Mucosa of rectum (tissue), 2 donors: ENCODE measurements around the gene GLUD2.
"Not testable (repeated sequence)": the region's sequence is repeated elsewhere in the genome, so short reads cannot be mapped to it uniquely, and the experiment has no call there.

Experiments
- H3K27ac ChIP-seq, 2 donors: one replicate each; pipeline ENCODE4 v1.7.0; 2013; ENCODE audit warnings: inconsistent platforms in 2 of 2, low read depth in 2 of 2, low read length in 2 of 2
- H3K27me3 ChIP-seq, 2 donors: one replicate each; pipeline ENCODE4 v1.7.0; 2013; ENCODE audit warnings: low read length in 2 of 2; ENCODE audit not compliant: control insufficient read depth in 2 of 2, insufficient read depth in 2 of 2
- H3K36me3 ChIP-seq, 2 donors: one replicate each; pipeline ENCODE4 v1.7.0; 2013; ENCODE audit warnings: low read length in 2 of 2; ENCODE audit not compliant: control insufficient read depth in 2 of 2, insufficient read depth in 2 of 2
- H3K4me1 ChIP-seq, 2 donors: one replicate each; pipeline ENCODE4 v1.7.0; 2013; ENCODE audit warnings: low read length in 2 of 2, mild to moderate bottlenecking in 1 of 2; ENCODE audit not compliant: control insufficient read depth in 2 of 2, insufficient read depth in 2 of 2
- H3K4me3 ChIP-seq, 2 donors: one replicate each; pipeline ENCODE4 v1.7.0; 2013; ENCODE audit warnings: low read length in 2 of 2
- H3K9ac ChIP-seq, 2 donors: one replicate each; pipeline ENCODE4 v1.7.0; 2013; ENCODE audit warnings: low read length in 2 of 2, low read depth in 1 of 2, mild to moderate bottlenecking in 1 of 2
- H3K9me3 ChIP-seq, 2 donors: one replicate each; pipeline ENCODE4 v1.7.0; 2013; ENCODE audit warnings: low read length in 2 of 2; ENCODE audit not compliant: control insufficient read depth in 2 of 2
- donor health status: healthy.
- donor health status: Normal muscosa, but diverticular disease.

The GLUD2 gene

GRCh38 chrX:121047441-121048419 lies at the start of gene GLUD2:
Gene GLUD2, plus strand, starts transcription at chrX:121047610. Its CDS starts 75 bp downstream, at chrX:121047685.
- not testable (repeated sequence) for H3K4me1 ChIP-seq, H3K27me3 ChIP-seq, H3K9me3 ChIP-seq, H3K4me3 ChIP-seq, H3K9ac ChIP-seq, H3K27ac ChIP-seq, H3K36me3 ChIP-seq

GRCh38 chrX:120999413-120999812 lies 48.0 kb upstream of the GLUD2 start:
- no peaks in the 10 kb centered on the region for H3K9me3 ChIP-seq
- no peaks in the 10 kb centered on the region for H3K36me3 ChIP-seq
- H3K4me1 ChIP-seq: no peaks in the 10 kb centered on the region
- H3K27ac ChIP-seq: no peak overlapping the region
- peaks cover 0 to 2% of the 10 kb centered on the region in 2 donors for H3K27me3 ChIP-seq
- H3K4me3 ChIP-seq: no peak overlapping the region
- no peak overlapping the region for H3K9ac ChIP-seq

- Histone ChIP-seq H3K4me3 (no peak overlapping the region), H3K4me1 (no peaks in the 10 kb centered on the region), H3K9ac (no peak overlapping the region), H3K36me3 (no peaks in the 10 kb centered on the region), H3K27me3 (peaks cover 0 to 2% of the 10 kb centered on the region in 2 donors), H3K27ac (no peak overlapping the region), H3K9me3 (no peaks in the 10 kb centered on the region)
These were observed 46.8 kb upstream of the GLUD2 start for GRCh38 chrX:121000589-121000988.

GRCh38 chrX:121008920-121009319 lies 38.5 kb upstream of the GLUD2 start:
- H3K27me3 ChIP-seq: peaks cover 0 to 2% of the 10 kb centered on the region in 2 donors
- no peaks in the 10 kb centered on the region for H3K36me3 ChIP-seq
- H3K9ac ChIP-seq: no peak overlapping the region
- H3K4me1 ChIP-seq: no peaks in the 10 kb centered on the region
- no peak overlapping the region for H3K4me3 ChIP-seq
- no peaks in the 10 kb centered on the region for H3K9me3 ChIP-seq
- H3K27ac ChIP-seq: no peak overlapping the region

GRCh38 chrX:121009764-121010163 lies 37.6 kb upstream of the GLUD2 start:
- Histone ChIP-seq H3K9ac (no peak overlapping the region), H3K27me3 (no peaks in the 10 kb centered on the region), H3K4me1 (no peaks in the 10 kb centered on the region), H3K9me3 (no peaks in the 10 kb centered on the region), H3K4me3 (no peak overlapping the region), H3K36me3 (no peaks in the 10 kb centered on the region), H3K27ac (no peak overlapping the region)

GRCh38 chrX:121010218-121010617 lies 37.2 kb upstream of the GLUD2 start:
- Histone ChIP-seq H3K27ac (no peak overlapping the region), H3K9ac (no peak overlapping the region), H3K36me3 (no peaks in the 10 kb centered on the region), H3K4me1 (no peaks in the 10 kb centered on the region), H3K9me3 (no peaks in the 10 kb centered on the region), H3K4me3 (no peak overlapping the region), H3K27me3 (no peaks in the 10 kb centered on the region)

GRCh38 chrX:121011254-121011653 lies 36.2 kb upstream of the GLUD2 start:
- Histone ChIP-seq H3K4me3 (no peak overlapping the region), H3K9me3 (no peaks in the 10 kb centered on the region), H3K4me1 (no peaks in the 10 kb centered on the region), H3K9ac (no peak overlapping the region), H3K27ac (no peak overlapping the region), H3K27me3 (no peaks in the 10 kb centered on the region), H3K36me3 (no peaks in the 10 kb centered on the region)

GRCh38 chrX:121013897-121014455 lies 33.4 kb upstream of the GLUD2 start:
- H3K4me1 ChIP-seq: no peaks in the 10 kb centered on the region
- H3K36me3 ChIP-seq: no peaks in the 10 kb centered on the region
- H3K4me3 ChIP-seq: no peak overlapping the region
- no peak overlapping the region for H3K9ac ChIP-seq
- no peaks in the 10 kb centered on the region for H3K27me3 ChIP-seq
- H3K9me3 ChIP-seq: no peaks in the 10 kb centered on the region
- H3K27ac ChIP-seq: no peak overlapping the region

GRCh38 chrX:121014826-121015225 lies 32.6 kb upstream of the GLUD2 start:
- Histone ChIP-seq H3K4me3 (no peak overlapping the region), H3K27me3 (no peaks in the 10 kb centered on the region), H3K36me3 (no peaks in the 10 kb centered on the region), H3K9me3 (no peaks in the 10 kb centered on the region), H3K27ac (no peak overlapping the region), H3K4me1 (no peaks in the 10 kb centered on the region), H3K9ac (no peak overlapping the region)

GRCh38 chrX:121028419-121028818 lies 19.0 kb upstream of the GLUD2 start:
- no peak overlapping the region for H3K27ac ChIP-seq
- no peaks in the 10 kb centered on the region for H3K4me1 ChIP-seq
- H3K27me3 ChIP-seq: no peaks in the 10 kb centered on the region
- H3K4me3 ChIP-seq: no peak overlapping the region
- H3K9me3 ChIP-seq: no peaks in the 10 kb centered on the region
- H3K9ac ChIP-seq: no peak overlapping the region
- no peaks in the 10 kb centered on the region for H3K36me3 ChIP-seq
